HUES48 (cell line): ENCODE results near the gene FARP2.
"Not testable (repeated sequence)": the region's sequence is repeated elsewhere in the genome, so short reads cannot be mapped to it uniquely, and the experiment has no call there.

Source experiments
- H3K27ac ChIP-seq: one replicate; pipeline ENCODE4 v1.7.0; 2013; ENCODE audit warnings: low read depth, low read length, inconsistent platforms
- H3K27me3 ChIP-seq: 2 replicates; pipeline ENCODE4 v1.6.1; 2013; ENCODE audit warnings: mild to moderate bottlenecking, low read length; ENCODE audit not compliant: control insufficient read depth, insufficient read depth
- H3K36me3 ChIP-seq: 2 replicates; pipeline ENCODE4 v1.6.1; 2013; ENCODE audit warnings: low read length; ENCODE audit not compliant: control insufficient read depth, insufficient read depth
- H3K4me1 ChIP-seq: 2 replicates; pipeline ENCODE4 v1.6.1; 2013; ENCODE audit warnings: mild to moderate bottlenecking, low read length; ENCODE audit not compliant: control insufficient read depth, insufficient read depth
- H3K4me3 ChIP-seq: 2 replicates; pipeline ENCODE4 v1.5.1; 2013; ENCODE audit warnings: mild to moderate bottlenecking, low read depth, low read length
- H3K9ac ChIP-seq: 2 replicates; pipeline ENCODE4 v1.6.1; 2013; ENCODE audit warnings: mild to moderate bottlenecking, low read depth, low read length, moderate library complexity
- H3K9me3 ChIP-seq: 2 replicates; pipeline ENCODE4 v1.6.1; 2013; ENCODE audit warnings: low read length; ENCODE audit not compliant: control insufficient read depth, insufficient read depth

The FARP2 gene

DNA sequence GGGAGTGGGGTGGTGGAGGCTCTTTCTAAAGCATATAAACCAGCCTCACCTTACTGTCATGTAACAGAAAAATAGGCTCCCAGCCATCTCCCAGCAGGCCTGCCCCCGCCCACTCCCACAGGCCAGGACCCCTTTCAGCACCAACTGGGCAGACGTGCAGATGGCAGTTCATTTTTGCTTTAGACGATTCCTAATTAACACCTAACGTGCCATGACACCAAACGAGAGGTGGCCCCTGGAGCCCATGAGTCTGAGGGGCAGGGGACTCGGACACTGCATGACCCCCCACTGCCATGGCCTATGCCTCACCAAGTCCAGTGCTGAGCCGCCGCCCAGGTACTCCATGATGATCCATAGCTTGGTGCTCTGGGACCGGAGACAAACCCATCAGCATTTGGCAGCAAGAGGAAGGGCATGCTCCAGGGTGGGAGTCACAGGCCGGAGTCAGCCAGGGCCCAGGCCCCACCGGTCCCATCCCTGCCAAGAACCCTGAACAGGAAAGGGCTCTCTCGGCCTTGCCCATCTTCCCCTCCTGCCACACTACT lies 144.4 kb downstream of the FARP2 start:
- no peak overlapping the region for H3K9ac ChIP-seq
- no peaks in the 10 kb centered on the region for H3K4me1 ChIP-seq
- H3K4me3 ChIP-seq: no peak overlapping the region
- no peak overlapping the region for H3K27ac ChIP-seq
- H3K9me3 ChIP-seq: no peaks in the 10 kb centered on the region
- H3K27me3 ChIP-seq: no peaks in the 10 kb centered on the region
- H3K36me3 ChIP-seq: peaks cover 62% of the 10 kb centered on the region

DNA sequence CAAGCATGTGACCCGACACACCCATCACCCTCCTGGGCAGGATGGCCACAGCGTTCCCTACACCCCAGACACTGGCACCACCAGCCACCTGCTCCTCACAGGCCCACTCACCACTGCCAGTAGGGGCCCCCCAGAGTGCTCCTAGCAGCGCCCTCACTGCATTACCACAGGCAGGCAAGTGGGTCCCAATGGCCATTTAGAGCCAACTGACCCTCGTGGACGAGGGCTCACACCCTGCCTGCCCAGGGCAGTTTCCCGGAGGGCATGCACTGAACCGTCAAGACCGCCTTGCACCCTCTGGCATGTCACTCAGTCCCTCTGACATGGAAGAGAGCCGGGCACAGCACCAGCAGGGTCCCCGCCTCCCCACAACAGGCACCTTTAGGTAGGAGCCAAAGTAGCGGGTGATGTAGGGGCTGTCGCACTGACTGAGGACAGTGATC lies 145.0 kb downstream of the FARP2 start:
- Histone ChIP-seq H3K4me3 (no peak overlapping the region), H3K27ac (no peak overlapping the region), H3K27me3 (no peaks in the 10 kb centered on the region), H3K9ac (no peak overlapping the region), H3K9me3 (no peaks in the 10 kb centered on the region), H3K36me3 (peaks cover 56% of the 10 kb centered on the region), H3K4me1 (no peaks in the 10 kb centered on the region)

DNA sequence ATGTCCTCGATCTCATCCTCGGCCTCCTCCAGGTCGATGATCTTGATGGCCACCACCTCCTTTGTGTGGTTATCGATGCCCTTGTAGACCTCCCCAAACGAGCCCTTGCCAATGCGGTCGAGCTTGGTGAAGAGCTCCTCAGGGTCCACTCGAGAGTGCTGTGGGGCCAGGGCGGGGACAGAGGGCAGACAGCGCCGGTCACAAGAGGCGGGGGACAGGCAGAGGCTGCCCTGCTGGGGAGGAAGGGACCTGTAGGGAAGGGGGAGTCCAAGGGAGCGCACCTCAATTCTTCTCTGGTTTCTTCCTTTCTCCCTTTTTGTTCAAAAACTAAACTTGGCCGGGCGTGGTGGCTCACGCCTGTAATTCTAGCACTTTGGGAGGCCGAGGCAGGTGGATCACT lies 145.5 kb downstream of the FARP2 start:
- H3K4me3 ChIP-seq: no peak overlapping the region
- no peaks in the 10 kb centered on the region for H3K4me1 ChIP-seq
- no peaks in the 10 kb centered on the region for H3K27me3 ChIP-seq
- no peak overlapping the region for H3K9ac ChIP-seq
- H3K27ac ChIP-seq: no peak overlapping the region
- peaks cover 52% of the 10 kb centered on the region for H3K36me3 ChIP-seq
- H3K9me3 ChIP-seq: no peaks in the 10 kb centered on the region

DNA sequence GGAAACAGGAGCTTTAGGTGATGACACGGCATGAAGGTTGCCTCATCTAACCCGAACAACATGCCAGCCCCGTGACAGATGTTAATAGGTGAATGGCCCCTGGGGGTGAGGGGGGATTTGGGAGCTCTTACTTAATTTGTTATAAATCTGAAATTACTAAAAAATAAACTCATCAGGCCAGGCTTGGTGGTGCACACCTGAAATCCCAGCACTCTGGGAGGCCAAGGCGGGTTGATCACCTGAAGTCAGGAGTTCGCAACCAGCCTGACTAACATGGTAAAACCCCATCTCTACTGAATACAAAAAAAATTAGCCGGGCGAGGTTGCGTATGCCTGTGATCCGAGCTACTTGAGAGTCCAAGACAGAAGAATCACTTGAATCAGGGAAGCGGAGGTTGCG lies 146.2 kb downstream of the FARP2 start:
- H3K36me3 ChIP-seq: peaks cover 44% of the 10 kb centered on the region
- peaks cover 4% of the 10 kb centered on the region; the same call in 1 of the 2 replicates for H3K4me1 ChIP-seq
- no peak overlapping the region for H3K9ac ChIP-seq
- no peak overlapping the region for H3K4me3 ChIP-seq
- no peaks in the 10 kb centered on the region for H3K9me3 ChIP-seq
- H3K27me3 ChIP-seq: no peaks in the 10 kb centered on the region
- no peak overlapping the region for H3K27ac ChIP-seq

DNA sequence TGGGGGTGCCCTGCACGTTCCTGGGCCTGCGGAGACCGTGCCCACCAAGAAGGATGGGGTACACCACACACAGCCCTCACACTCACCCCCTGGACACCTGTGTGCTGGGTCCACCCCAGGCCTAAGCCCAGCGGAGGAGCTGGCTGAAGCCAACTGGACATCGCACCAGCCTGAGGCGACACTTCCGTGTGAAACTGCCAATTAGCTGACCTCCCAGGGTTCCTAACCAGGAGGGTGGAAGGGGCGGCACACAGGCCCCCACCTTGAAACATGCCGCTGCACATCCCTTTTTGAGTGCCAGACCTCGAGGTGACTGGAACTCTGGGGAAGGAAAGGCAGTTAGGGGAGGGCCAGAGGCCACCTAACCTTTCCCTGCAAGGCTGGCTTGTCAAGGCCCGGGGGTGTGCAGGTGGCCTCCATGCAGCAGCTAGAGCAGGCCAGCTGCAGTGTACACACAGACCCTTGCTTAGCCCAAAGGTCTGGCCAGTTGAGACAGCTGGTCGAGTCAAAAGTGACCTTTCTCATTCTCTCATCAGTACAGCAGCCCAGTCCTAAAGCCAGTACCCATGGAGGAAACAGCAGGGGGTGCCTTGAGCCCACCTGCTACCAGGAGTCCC lies 147.8 kb downstream of the FARP2 start:
- Histone ChIP-seq H3K36me3 (peaks cover 30% of the 10 kb centered on the region), H3K4me3 (no peak overlapping the region), H3K9me3 (no peaks in the 10 kb centered on the region), H3K4me1 (peaks cover 5% of the 10 kb centered on the region; the same call in 1 of the 2 replicates), H3K27me3 (no peaks in the 10 kb centered on the region), H3K9ac (no peak overlapping the region), H3K27ac (no peak overlapping the region)

DNA sequence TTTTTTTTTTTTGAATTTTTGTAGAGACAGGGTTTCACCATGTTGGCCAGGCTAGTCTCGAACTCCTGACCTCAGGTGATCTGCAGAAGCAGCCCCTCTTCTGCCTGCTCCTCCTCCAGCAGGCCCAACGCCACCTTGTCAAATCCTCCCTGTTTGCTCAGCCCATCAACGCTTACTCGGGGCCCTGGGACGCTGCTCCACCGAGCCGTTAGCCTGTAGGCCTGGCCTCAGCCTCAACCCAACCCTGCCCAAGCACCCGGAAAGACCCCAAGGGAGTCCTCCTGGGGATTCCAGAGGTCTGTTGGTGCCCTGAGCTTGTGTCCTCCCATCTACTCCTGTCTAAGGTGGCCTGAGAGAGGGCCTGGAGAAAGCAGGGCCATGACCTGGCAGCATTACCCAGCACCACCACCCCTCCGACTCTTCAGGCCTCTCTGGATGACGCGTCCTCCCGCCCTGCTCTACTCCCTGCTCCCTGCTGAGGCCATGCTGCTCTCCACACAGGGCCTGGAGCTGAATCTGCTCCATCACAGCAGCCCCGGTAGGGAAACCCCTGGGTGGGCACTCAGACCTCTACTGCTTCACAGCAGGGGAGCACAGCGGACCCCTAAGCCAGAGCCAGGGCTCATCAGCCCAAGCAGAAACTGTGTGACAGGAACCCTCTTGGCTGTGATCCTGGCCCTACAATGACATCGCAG lies 149.1 kb downstream of the FARP2 start:
- peaks cover 17% of the 10 kb centered on the region for H3K36me3 ChIP-seq
- peaks cover 11% of the 10 kb centered on the region; the same call in 1 of the 2 replicates for H3K4me1 ChIP-seq
- H3K27ac ChIP-seq: no peak overlapping the region
- no peaks in the 10 kb centered on the region for H3K9me3 ChIP-seq
- no peak overlapping the region for H3K9ac ChIP-seq
- H3K4me3 ChIP-seq: no peak overlapping the region
- H3K27me3 ChIP-seq: peaks cover 6% of the 10 kb centered on the region

DNA sequence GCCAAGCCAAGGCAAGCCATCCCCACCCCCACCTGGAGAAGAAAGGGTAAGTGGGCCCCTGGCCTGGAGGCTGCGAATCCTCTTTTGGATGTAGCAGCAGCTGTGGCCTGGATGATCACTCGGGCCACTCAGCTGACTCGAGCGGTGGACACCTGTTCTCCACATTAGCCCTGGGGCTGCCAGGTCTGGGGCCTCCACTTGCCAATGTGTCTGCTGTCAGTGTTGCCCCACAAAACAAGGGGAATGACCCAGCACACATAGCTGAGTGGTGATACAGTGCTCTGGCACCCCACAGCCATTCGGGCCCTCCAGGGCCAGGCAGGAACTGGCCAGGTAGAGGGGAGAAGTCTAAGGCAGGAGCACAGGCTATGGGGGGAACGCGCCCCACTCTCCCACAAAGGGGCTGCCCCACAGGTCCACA lies 149.7 kb downstream of the FARP2 start:
- Histone ChIP-seq H3K9me3 (no peaks in the 10 kb centered on the region), H3K4me3 (no peak overlapping the region), H3K9ac (no peak overlapping the region), H3K27me3 (peaks cover 6% of the 10 kb centered on the region), H3K36me3 (peaks cover 12% of the 10 kb centered on the region), H3K27ac (no peak overlapping the region), H3K4me1 (peaks cover 11% of the 10 kb centered on the region; the same call in 1 of the 2 replicates)

DNA sequence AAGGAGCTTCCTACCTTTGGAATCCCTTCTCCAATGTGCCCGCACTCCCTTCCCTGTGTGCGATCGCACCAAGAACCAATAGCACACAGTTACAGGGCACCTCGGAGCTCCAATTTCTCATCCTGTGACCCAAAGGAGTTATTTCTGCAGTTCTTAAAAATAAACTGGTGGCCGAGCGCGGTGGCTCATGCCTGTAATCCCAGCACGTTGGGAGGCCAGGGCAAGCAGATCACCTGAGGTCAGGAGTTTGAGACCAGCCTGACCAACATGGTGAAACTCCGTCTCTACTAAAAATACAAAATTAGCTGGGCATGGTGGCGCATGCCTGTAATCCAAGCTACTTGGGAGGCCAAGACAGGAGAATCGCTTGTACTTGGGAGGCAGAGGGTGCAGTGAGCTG lies 150.2 kb downstream of the FARP2 start:
- H3K9ac ChIP-seq, H3K36me3 ChIP-seq, H3K27me3 ChIP-seq, H3K4me3 ChIP-seq, H3K27ac ChIP-seq, H3K9me3 ChIP-seq: not testable (repeated sequence)
- H3K4me1 ChIP-seq: peaks cover 11% of the 10 kb centered on the region; the same call in 1 of the 2 replicates

DNA sequence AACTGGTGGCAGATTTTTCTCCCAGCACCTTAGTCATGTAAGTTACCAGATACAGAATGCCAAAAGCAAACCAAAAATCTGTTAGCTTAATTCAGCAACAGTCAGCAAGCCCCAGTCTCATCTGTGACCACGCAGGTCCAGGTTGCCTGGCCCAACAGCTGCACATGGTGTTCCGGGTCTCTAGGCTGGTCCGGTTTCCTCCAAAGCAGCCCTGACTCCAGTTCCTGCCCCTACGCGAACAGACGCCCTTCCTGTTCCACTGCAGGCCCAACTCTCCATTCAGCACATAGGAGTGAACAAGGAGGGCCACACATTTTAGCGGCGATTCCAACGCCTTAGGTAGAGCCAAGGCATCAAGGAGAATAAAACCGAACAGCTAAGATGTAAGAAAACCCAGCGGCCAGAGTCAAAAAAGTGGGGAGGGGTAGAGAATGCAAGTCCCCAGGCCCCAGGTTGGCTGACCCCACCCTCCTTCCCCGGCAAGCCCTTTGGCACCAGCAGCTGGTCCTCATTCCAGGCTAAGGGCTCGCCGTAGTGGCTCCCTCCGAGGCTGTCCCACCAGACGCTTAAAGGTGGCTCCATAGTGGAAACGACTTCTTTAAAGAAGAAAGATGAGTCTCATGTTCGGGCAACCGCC lies 150.8 kb downstream of the FARP2 start:
- no peak overlapping the region for H3K27ac ChIP-seq
- H3K36me3 ChIP-seq: peaks cover 3% of the 10 kb centered on the region; the same call in 1 of the 2 replicates
- peaks cover 6% of the 10 kb centered on the region for H3K27me3 ChIP-seq
- peak overlapping the region; percentile 80 for H3K4me3 ChIP-seq
- H3K9me3 ChIP-seq: no peaks in the 10 kb centered on the region
- no peak overlapping the region for H3K9ac ChIP-seq
- H3K4me1 ChIP-seq: peaks cover 11% of the 10 kb centered on the region; the same call in 1 of the 2 replicates

DNA sequence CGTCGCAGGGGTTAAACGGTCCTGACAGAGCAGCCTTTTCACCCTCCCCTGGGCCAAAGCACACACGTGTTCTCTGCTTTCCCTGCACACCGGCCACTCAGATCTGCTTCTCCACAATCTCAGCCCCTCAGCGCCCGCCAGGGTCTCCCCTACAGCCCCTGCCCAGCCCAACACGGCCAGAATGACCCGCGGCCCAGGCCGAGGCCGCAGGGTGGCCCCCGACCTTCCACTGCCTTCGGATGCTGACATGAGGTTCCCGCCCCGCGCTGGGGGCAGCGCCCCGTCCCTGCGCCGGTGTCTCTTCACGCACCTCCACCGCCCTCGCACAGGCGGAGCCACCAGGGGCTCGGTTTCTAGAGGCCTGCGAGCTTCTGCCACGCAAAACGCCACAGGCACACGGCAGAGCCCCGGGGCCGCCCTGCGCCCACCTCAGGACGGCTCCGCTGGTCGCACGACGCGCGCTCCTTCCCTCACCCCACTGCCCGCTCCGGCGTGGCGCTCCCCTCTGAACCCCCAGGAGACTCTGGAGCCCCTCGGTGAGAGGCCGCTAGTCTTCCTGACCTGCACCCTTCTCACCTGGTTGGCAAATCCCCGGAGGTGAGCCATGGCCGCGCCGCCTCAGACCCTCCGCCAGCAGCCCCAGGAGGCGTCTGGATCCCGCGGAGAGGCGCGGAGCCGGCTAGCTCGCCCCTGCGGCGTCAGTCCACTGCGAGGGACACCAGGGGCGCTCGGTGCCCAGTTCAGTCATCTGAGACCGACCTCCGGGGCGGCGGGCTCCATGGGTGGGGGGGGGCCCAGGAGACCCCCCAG lies 151.6 kb downstream of the FARP2 start:
- H3K9ac ChIP-seq: peak overlapping the region; percentile 50; the same call in 1 of the 2 replicates
- H3K9me3 ChIP-seq: no peaks in the 10 kb centered on the region
- peak overlapping the region; percentile 83 for H3K27ac ChIP-seq
- peaks cover 11% of the 10 kb centered on the region; the same call in 1 of the 2 replicates for H3K4me1 ChIP-seq
- H3K36me3 ChIP-seq: peaks cover 3% of the 10 kb centered on the region; the same call in 1 of the 2 replicates
- H3K4me3 ChIP-seq: peak overlapping the region; percentile 80
- peaks cover 6% of the 10 kb centered on the region for H3K27me3 ChIP-seq
